H9 (cell line): ENCODE results near the gene KLK2. TPM values are rescaled to one million over a fixed set of nuclear protein-coding genes. Genes with fewer than 3 reads are reported as not detected.

Experiments used
- DNase-seq: peaks from one replicate; pipeline ENCODE4 v3.0.0-alpha.2; 2017
- H2AFZ ChIP-seq: one replicate; pipeline ENCODE4 v1.6.1; 2013; ENCODE audit warnings: mild to moderate bottlenecking, low read length, control low read depth, moderate library complexity
- H2AK5ac ChIP-seq: 2 replicates; pipeline ENCODE4 v1.6.1; 2013; ENCODE audit warnings: low read length, control low read depth, mixed read lengths; ENCODE audit not compliant: insufficient read length
- H2BK120ac ChIP-seq: one replicate; pipeline ENCODE4 v1.6.1; 2013; ENCODE audit warnings: low read depth, mild to moderate bottlenecking, low read length, control low read depth, inconsistent platforms; ENCODE audit not compliant: poor library complexity, severe bottlenecking
- H2BK12ac ChIP-seq: 2 replicates; pipeline ENCODE4 v1.6.1; 2013; ENCODE audit warnings: low read length, control low read depth, mixed read lengths, low read depth; ENCODE audit not compliant: insufficient read length
- H2BK15ac ChIP-seq: 2 replicates; pipeline ENCODE4 v1.6.1; 2013; ENCODE audit warnings: low read depth, low read length, control low read depth
- H2BK20ac ChIP-seq: one replicate; pipeline ENCODE4 v1.6.1; 2013; ENCODE audit warnings: low read depth, mild to moderate bottlenecking, low read length, control low read depth, inconsistent platforms; ENCODE audit not compliant: poor library complexity, severe bottlenecking
- H2BK5ac ChIP-seq: 2 replicates; pipeline ENCODE4 v1.6.1; 2013; ENCODE audit warnings: low read length, control low read depth, mixed read lengths; ENCODE audit not compliant: insufficient read length
- H3K14ac ChIP-seq: 2 replicates; pipeline ENCODE4 v1.6.1; 2013; ENCODE audit warnings: low read length, control low read depth; ENCODE audit not compliant: insufficient read depth
- H3K18ac ChIP-seq: 2 replicates; pipeline ENCODE4 v1.6.1; 2013; ENCODE audit warnings: low read depth, mild to moderate bottlenecking, mixed read lengths, low read length, control low read depth; ENCODE audit not compliant: insufficient read length
- H3K23ac ChIP-seq: 2 replicates; pipeline ENCODE4 v1.6.1; 2013; ENCODE audit warnings: low read length, control low read depth, mixed read lengths, low read depth; ENCODE audit not compliant: insufficient read length
- H3K23me2 ChIP-seq: 2 replicates; pipeline ENCODE4 v1.6.1; 2013; ENCODE audit warnings: low read depth, mild to moderate bottlenecking, mixed read lengths, low read length, control low read depth; ENCODE audit not compliant: insufficient read length, poor library complexity, severe bottlenecking
- H3K27ac ChIP-seq: 2 replicates; pipeline ENCODE4 v1.5.1; 2013; ENCODE audit warnings: low read length, control low read depth, mixed read lengths, low read depth; ENCODE audit not compliant: insufficient read length
- H3K27me3 ChIP-seq: 2 replicates; pipeline ENCODE4 v1.6.1; 2013; ENCODE audit warnings: low read length, control low read depth, inconsistent platforms; ENCODE audit not compliant: insufficient read depth
- H3K4ac ChIP-seq: 2 replicates; pipeline ENCODE4 v1.6.1; 2013; ENCODE audit warnings: low read depth, mild to moderate bottlenecking, control low read depth, inconsistent platforms, low read length, moderate library complexity
- H3K4me1 ChIP-seq: 2 replicates; pipeline ENCODE4 v1.6.1; 2013; ENCODE audit warnings: low read length, control low read depth, inconsistent platforms; ENCODE audit not compliant: insufficient read depth
- H3K4me2 ChIP-seq: 2 replicates; pipeline ENCODE4 v1.6.1; 2013; ENCODE audit warnings: low read length, control low read depth, mixed read lengths; ENCODE audit not compliant: insufficient read length, insufficient read depth
- H3K56ac ChIP-seq: 2 replicates; pipeline ENCODE4 v1.6.1; 2013; ENCODE audit warnings: low read depth, mild to moderate bottlenecking, mixed read lengths, low read length, control low read depth; ENCODE audit not compliant: insufficient read length
- H3K79me1 ChIP-seq: 2 replicates; pipeline ENCODE4 v1.6.1; 2013; ENCODE audit warnings: low read depth, mild to moderate bottlenecking, moderate library complexity, low read length, control low read depth, inconsistent platforms; ENCODE audit not compliant: insufficient read depth, poor library complexity, severe bottlenecking
- H3K79me2 ChIP-seq: 2 replicates; pipeline ENCODE4 v1.6.1; 2013; ENCODE audit warnings: low read length, control low read depth, inconsistent platforms; ENCODE audit not compliant: insufficient read depth
- H3K9ac ChIP-seq: 2 replicates; pipeline ENCODE4 v1.6.1; 2013; ENCODE audit warnings: low read length, control low read depth, mixed read lengths; ENCODE audit not compliant: insufficient read length; ENCODE audit errors: extremely low read depth
- H3K9me3 ChIP-seq: one replicate; pipeline ENCODE4 v1.6.1; 2013; ENCODE audit warnings: low read depth, low read length, inconsistent platforms; ENCODE audit not compliant: control insufficient read depth
- H3T11ph ChIP-seq: one replicate; pipeline ENCODE4 v1.6.1; 2013; ENCODE audit warnings: mild to moderate bottlenecking, low read length, control low read depth, inconsistent platforms
- H4K20me1 ChIP-seq: one replicate; pipeline ENCODE4 v1.6.1; 2013; ENCODE audit not compliant: control insufficient read depth, insufficient read length, insufficient read depth
- H4K5ac ChIP-seq: 2 replicates; pipeline ENCODE4 v1.6.1; 2013; ENCODE audit warnings: low read depth, mild to moderate bottlenecking, mixed read lengths, low read length, control low read depth; ENCODE audit not compliant: insufficient read length
- H4K8ac ChIP-seq: replicated peaks from 2 replicates; pipeline ENCODE4 v1.6.1; 2013; ENCODE audit warnings: low read length, control low read depth, mixed read lengths, low read depth; ENCODE audit not compliant: insufficient read length
- H4K91ac ChIP-seq: 2 replicates; pipeline ENCODE4 v1.6.1; 2013; ENCODE audit warnings: low read depth, mild to moderate bottlenecking, moderate library complexity, mixed read lengths, low read length, control low read depth; ENCODE audit not compliant: insufficient read length
- H3K27ac Mint-ChIP-seq, 3 experiments: 2 replicates in 2 of 3; 3 replicates in 1 of 3; pipeline ENCODE4 v1.8.0; 2020 to 2021; ENCODE audit warnings: mixed read lengths in 3 of 3, mild to moderate bottlenecking in 1 of 3, moderate library complexity in 1 of 3
- H3K27me3 Mint-ChIP-seq: 2 replicates; pipeline ENCODE4 v1.8.0; 2021; ENCODE audit warnings: low read depth, mild to moderate bottlenecking, moderate library complexity, mixed read lengths
- H3K36me3 Mint-ChIP-seq, 3 experiments: 2 replicates in 2 of 3; 3 replicates in 1 of 3; pipeline ENCODE4 v1.8.0; 2020 to 2021; ENCODE audit warnings: low read depth in 3 of 3, mixed read lengths in 3 of 3; ENCODE audit not compliant: insufficient read depth in 1 of 3
- H3K4me1 Mint-ChIP-seq, 2 experiments: 2 replicates each; pipeline ENCODE4 v1.8.0; 2020; ENCODE audit warnings: mixed read lengths in 2 of 2
- H3K4me3 Mint-ChIP-seq, 2 experiments: 2 replicates in 1 of 2; 3 replicates in 1 of 2; pipeline ENCODE4 v1.8.0; 2020 to 2021; ENCODE audit warnings: mild to moderate bottlenecking in 2 of 2, mixed read lengths in 2 of 2, moderate library complexity in 1 of 2
- H3K9me3 Mint-ChIP-seq, 2 experiments: 2 replicates in 1 of 2; 3 replicates in 1 of 2; pipeline ENCODE4 v1.8.0; 2020; ENCODE audit warnings: mild to moderate bottlenecking in 2 of 2, mixed read lengths in 2 of 2, moderate library complexity in 1 of 2
- WGBS: extraction: QIAGEN DNeasy Blood & Tissue Kit; methylation state at CpG from one replicate; pipeline ENCODE4 v1.1.7; 2013; ENCODE audit warnings: missing lambda C conversion rate, low lambda C conversion rate, mixed read lengths; ENCODE audit not compliant: insufficient read length; ENCODE audit errors: extremely low coverage; 5-methylcytosine and 5-hydroxymethylcytosine counted together
- total RNA-seq: library from RNA; stranded (reverse); gene quantifications from 2 replicates; pipeline ENCODE4 v1.2.1, GENCODE V29; 2021
- TF ChIP-seq, protein P1 (sequence below): fragments of 200-600 bp; sonication (generic); conservative IDR thresholded peaks from 3 replicates; pipeline ENCODE4 v1.8.0; 2021; ENCODE audit warnings: antibody characterized with exemption, mild to moderate bottlenecking

Gene KLK2
- total RNA-seq, 1 experiment from 2014 or later: not detected

DNA sequence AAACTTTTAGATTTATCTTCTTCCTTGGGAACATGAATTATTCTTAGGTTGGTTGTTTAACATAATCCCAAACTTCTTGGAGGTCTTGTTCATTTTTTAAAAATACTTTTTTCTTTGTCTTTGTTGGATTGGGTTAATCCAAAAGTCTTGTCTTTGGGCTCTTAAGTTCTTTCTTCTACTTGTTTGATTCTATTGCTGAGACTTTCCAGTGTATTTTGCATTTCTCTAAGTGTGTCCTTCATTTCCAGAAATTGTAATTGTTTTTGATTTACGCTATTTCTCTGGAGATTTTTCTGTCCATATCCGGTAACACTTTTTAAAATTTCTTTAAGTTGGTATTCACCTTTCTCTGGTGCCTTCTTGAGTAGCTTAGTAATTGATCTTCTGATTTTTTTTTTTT lies 30.0 kb upstream of the KLK2 start:
- H3K9me3 ChIP-seq: no peaks in the 10 kb centered on the region
- H2BK15ac ChIP-seq: no peak overlapping the region
- no peak overlapping the region for H4K5ac ChIP-seq
- H2AK5ac ChIP-seq: no peak overlapping the region
- no peaks in the 10 kb centered on the region for H4K20me1 ChIP-seq
- no peaks in the 10 kb centered on the region for H3K79me1 ChIP-seq
- TF ChIP-seq, protein P1, sequence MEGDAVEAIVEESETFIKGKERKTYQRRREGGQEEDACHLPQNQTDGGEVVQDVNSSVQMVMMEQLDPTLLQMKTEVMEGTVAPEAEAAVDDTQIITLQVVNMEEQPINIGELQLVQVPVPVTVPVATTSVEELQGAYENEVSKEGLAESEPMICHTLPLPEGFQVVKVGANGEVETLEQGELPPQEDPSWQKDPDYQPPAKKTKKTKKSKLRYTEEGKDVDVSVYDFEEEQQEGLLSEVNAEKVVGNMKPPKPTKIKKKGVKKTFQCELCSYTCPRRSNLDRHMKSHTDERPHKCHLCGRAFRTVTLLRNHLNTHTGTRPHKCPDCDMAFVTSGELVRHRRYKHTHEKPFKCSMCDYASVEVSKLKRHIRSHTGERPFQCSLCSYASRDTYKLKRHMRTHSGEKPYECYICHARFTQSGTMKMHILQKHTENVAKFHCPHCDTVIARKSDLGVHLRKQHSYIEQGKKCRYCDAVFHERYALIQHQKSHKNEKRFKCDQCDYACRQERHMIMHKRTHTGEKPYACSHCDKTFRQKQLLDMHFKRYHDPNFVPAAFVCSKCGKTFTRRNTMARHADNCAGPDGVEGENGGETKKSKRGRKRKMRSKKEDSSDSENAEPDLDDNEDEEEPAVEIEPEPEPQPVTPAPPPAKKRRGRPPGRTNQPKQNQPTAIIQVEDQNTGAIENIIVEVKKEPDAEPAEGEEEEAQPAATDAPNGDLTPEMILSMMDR: no peak
- H3K18ac ChIP-seq: no peak overlapping the region
- no peak overlapping the region for H2BK12ac ChIP-seq
- no peak overlapping the region for H2BK120ac ChIP-seq
- no peak overlapping the region for H2BK20ac ChIP-seq
- H3K27ac Mint-ChIP-seq: no peak overlapping the region
- H3K36me3 Mint-ChIP-seq: no peaks in the 10 kb centered on the region
- no peak overlapping the region for H3K23ac ChIP-seq
- no peak overlapping the region for H3K4me2 ChIP-seq
- no peak overlapping the region for H2BK5ac ChIP-seq
- H3K27me3 Mint-ChIP-seq: peaks cover 72% of the 10 kb centered on the region
- H3T11ph ChIP-seq: no peak overlapping the region
- H3K14ac ChIP-seq: no peak overlapping the region
- no peak overlapping the region for H3K56ac ChIP-seq
- H2AFZ ChIP-seq: no peak overlapping the region
- no peak overlapping the region for H4K91ac ChIP-seq
- H3K27me3 ChIP-seq: 0 out of 2 replicates have a peak, but pooled peaks cover 2% of the 10 kb centered on the region
- no CpG with 5 or more reads among the region's 2 CpGs for WGBS
- H3K4me3 Mint-ChIP-seq: no peak overlapping the region
- no peaks in the 10 kb centered on the region for H3K23me2 ChIP-seq
- H4K8ac ChIP-seq: no peak overlapping the region
- no peaks in the 10 kb centered on the region for H3K79me2 ChIP-seq
- peaks cover 16 to 17% of the 10 kb centered on the region in 2 experiments for H3K4me1 Mint-ChIP-seq
- no peak overlapping the region for H3K27ac ChIP-seq
- H3K9ac ChIP-seq: no peak overlapping the region
- H3K4ac ChIP-seq: no peak overlapping the region
- DNase-seq: no peak
- H3K9me3 Mint-ChIP-seq: peaks cover 0 to 8% of the 10 kb centered on the region in 2 experiments; a peak in 3 of 5 replicates
- H3K4me1 ChIP-seq: no peaks in the 10 kb centered on the region
